Measurements from ENCODE around the gene BGLAP.
A peak's percentile ranks its signal among the peaks of the same experiment; 100 is the strongest.

Gene BGLAP

GRCh38 chr1:156291226-156292061 lies 49.5 kb downstream of the BGLAP start:
- peaks cover 5% of the 10 kb centered on the region for H3K4me1 ChIP-seq (ENCODE audit: insufficient read depth, poor library complexity, severe bottlenecking)
- no peak overlapping the region for H3K27ac ChIP-seq (ENCODE audit: poor library complexity, severe bottlenecking)
- ATAC-seq (ENCODE audit: low read depth) (peak; percentile 6; the same call in 1 of the 3 replicates), DNase-seq (ENCODE audit: low spot score) (no peak)
- H3K27me3 ChIP-seq (ENCODE audit: insufficient read depth, poor library complexity, severe bottlenecking): no peaks in the 10 kb centered on the region
- H3K36me3 ChIP-seq (ENCODE audit: low read depth): peaks cover 20% of the 10 kb centered on the region
- no peak for TF ChIP-seq CTCF (IDR thresholded peaks at IDR 0.05; ENCODE audit: poor library complexity, severe bottlenecking)
- no peak overlapping the region for H3K4me3 ChIP-seq (ENCODE audit: severe bottlenecking)
- H3K9me3 ChIP-seq (ENCODE audit: severe bottlenecking): no peaks in the 10 kb centered on the region

Data from RWPE2 (cell line).